Retinal pigment epithelial cell (primary cell): Measurements from ENCODE around the gene PTPRD.
"Not testable (repeated sequence)": the region's sequence is repeated elsewhere in the genome, so short reads cannot be mapped to it uniquely, and the experiment has no call there.

Experiments used
- DNase-seq: peaks from one replicate; pipeline ENCODE4 v3.0.0-alpha.2; 2010; ENCODE audit warnings: low read depth
- H3K4me3 ChIP-seq: 2 replicates; pipeline ENCODE4 v1.5.1; 2011; ENCODE audit warnings: mild to moderate bottlenecking, low read length, control low read depth, moderate library complexity
- CTCF ChIP-seq: conservative IDR thresholded peaks from 2 replicates; pipeline ENCODE4 v1.5.1; 2011; ENCODE audit warnings: low read depth, low read length, control low read depth, inconsistent platforms

PTPRD gene

DNA sequence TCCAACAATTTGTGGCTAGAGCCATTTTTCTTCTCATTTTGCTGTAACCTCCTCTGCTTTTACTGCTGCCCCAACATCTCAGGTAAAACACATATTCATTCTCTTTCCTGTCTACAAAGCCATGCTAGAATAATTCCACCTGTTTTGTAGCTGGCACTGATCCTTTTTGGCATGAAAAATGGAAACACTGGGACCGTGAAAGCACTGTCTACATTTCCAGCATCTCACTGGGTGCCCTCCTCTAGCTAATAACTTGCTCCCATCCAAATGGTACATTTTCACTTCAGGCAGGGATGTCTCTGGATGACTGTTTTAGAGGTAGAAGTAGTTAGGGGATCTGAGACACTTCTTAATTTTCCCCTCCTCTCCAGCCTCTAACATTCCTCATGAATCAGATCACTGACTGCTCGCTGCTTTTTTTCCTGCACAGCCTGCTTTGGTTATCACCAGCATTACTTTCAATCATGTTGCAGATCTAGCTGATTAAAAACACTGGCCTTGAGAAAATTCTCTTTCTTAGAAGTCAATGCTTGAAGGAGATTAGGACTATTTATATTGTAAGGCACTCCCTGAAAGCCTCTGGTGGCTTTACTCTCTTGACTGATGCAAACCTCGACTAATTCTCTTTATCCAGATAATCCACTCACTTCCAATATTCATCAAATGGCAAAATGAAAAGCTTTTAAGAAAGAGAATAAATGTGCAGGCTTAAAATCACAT lies 1500.6 kb downstream of the PTPRD start:
- peak; percentile 90 for DNase-seq
- H3K4me3 ChIP-seq = no peak overlapping the region
- no peak for TF ChIP-seq CTCF

DNA sequence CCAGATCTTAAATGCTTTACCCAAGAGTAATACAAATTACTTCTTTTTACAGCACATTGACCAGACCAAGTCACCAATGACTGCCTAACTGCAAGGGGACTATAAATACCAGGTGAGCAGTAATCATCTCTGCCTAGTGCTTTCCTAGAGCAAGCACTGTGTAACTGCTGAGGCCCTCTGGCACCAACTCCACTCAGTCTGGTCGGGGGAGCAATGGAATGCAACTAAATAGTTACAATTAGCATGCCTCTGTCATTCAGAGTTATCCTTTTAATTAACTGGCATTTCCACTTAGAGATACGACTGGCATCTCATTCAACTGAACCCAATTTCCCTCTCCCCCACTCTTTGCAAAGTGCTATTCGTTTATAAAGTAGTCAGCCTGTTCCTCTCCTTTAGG lies 1504.2 kb downstream of the PTPRD start:
- TF ChIP-seq CTCF = no peak
- no peak for DNase-seq
- H3K4me3 ChIP-seq = no peak overlapping the region

GRCh38 chr9:9102295-9102694 lies 1510.5 kb downstream of the PTPRD start:
- no peak overlapping the region for H3K4me3 ChIP-seq
- DNase-seq = no peak
- TF ChIP-seq CTCF = no peak

- H3K4me3 ChIP-seq = no peak overlapping the region
- TF ChIP-seq CTCF = no peak
- no peak for DNase-seq
These were observed 1512.7 kb downstream of the PTPRD start for GRCh38 chr9:9100070-9100469.

- no peak for TF ChIP-seq CTCF
- no peak for DNase-seq
These were observed 1513.2 kb downstream of the PTPRD start for GRCh38 chr9:9099646-9100045.

DNA sequence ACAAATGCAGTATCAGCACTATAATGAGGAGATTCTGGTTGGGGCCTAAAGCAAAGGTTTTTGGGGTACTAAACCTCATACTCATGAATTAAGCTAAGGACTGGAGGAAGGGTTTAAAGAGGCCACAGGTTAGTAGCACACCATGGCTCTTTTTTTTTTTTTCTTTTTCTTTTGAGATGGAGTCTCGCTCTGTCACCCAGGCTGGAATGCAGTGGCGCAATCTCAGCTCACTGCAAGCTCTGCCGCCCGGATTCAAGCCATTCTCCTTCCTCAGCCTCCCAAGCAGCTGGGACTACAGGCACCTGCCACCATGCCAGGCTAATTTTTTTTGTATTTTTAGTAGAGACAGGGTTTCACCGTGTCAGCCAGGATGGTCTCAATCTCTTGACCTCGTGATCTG lies 1515.5 kb downstream of the PTPRD start:
- DNase-seq, H3K4me3 ChIP-seq: not testable (repeated sequence)

More at GRCh38 chr9:9099646-9100045, 1513.2 kb downstream of the PTPRD start:
- H3K4me3 ChIP-seq = no peak overlapping the region

- no peak for TF ChIP-seq CTCF
- no peak overlapping the region for H3K4me3 ChIP-seq
- no peak for DNase-seq
These were observed 1521.4 kb downstream of the PTPRD start for GRCh38 chr9:9091387-9091786.
